ENCODE results near the gene NTS.
A peak's percentile ranks its signal among the peaks of the same experiment; 100 is the strongest.

NTS gene

DNA sequence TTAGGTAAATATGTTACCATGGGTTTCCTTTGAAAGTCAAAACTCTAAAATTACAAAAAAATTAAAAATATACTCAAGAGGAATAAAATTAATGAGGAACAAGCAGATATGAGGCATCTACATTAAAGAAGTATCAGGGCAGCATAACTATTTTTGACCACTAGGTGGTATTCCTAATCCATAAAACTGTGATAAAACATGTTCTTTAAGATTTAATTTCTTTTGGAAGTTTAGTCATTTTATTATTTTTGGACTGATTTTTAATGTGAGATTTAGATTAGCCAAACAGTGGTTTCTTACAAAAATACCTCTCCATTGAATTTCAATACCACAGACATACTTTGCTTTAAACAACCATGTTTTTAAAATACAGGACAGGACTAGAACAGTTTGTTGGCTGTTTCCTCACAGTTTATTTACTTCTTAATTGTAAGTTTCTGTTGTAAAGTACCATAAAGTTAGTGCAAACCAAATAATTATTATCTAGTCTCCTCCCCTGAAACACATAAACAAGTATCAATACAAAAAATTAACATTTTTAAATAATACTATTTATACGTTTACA is 49.8 kb downstream of the NTS start:
- peak; percentile 52 for DNase-seq

GRCh38 chr12:85927166-85927565 is 53.1 kb downstream of the NTS start:
- no peak for DNase-seq

Measured in fibroblast of skin of back (primary cell).